DMS153 treated with DMSO at 0.1 percent for 48 hours (cell line): ENCODE results near the gene DYRK1B.
"Not testable (repeated sequence)": the region's sequence is repeated elsewhere in the genome, so short reads cannot be mapped to it uniquely, and the experiment has no call there.

ENCODE experiments used
- DNase-seq: peaks from one replicate; lab custom pipeline; 2025; ENCODE audit not compliant: unreplicated experiment; lab: John Stamatoyannopoulos, UW

Gene DYRK1B

DNA sequence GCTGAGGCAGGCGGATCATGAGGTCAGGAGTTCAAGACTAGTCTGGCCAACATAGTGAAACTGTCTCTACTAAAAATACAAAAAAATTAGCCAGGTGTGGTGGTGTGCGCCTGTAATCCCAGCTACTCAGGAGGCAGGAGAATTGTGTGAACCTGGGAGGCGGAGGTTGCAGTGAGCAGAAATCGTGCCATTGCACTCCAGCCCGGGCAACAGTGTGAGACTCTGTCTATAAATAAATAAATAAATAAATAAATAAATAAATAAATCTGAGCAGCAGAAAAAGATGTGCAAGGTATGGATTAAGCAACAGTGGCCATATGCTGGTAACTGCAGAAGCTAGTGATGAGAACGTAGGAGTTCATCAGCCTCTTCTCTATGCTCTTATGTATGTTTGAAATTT is 19.9 kb downstream of the DYRK1B start:
- not testable (repeated sequence) for DNase-seq

DNA sequence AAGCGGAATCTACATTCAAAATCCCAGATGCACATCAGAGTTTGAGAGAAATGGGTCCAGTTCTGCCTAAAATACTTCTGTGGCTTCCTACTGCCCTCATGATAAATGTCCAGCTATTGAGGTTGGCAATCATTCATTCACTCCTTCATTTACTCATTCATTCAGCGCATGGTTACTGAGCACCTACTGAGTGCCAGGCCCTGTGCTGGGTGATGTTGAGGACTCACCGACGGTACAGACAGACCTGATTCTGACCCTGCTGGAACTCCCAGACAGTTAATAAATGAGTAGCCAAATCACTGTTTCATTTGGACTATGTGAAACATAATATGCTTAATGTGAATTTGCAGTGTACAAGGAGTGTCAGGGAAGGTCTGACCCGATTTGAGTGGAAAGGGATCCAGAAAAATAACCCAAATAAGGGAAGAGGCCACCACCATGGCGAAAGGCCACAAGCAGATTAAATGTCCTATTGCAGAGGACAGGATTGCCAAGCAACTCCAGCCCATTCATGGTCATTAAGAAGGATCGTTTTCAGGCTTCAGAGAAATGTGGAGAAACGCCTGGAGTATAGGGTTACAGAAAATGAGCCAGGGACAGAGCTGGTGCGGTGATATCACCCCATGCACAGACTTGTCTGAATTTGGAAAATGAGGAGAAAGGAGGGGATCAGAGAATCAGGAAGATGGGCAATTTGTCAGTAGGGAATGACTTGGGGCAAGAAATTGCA is 20.5 kb downstream of the DYRK1B start:
- no peak for DNase-seq

DNA sequence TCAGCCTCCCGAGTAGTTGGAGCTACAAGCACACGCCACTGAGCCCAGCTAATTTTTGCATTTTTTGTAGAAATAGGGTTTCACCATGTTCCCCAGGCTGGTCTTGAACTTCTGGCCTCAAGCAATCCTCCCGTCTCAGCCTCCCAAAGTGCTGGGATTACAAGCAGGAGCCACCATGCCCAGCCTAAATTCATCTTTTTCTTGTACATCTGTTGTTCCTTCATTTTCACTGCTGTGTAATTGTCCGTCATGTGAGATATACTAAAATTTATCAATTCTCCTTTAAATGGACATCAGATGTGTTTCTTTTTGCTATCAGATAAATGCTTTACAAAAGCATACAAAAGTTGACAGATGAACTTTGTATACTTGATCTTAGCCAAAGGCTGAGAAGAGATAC is 22.9 kb downstream of the DYRK1B start:
- DNase-seq: no peak

DNA sequence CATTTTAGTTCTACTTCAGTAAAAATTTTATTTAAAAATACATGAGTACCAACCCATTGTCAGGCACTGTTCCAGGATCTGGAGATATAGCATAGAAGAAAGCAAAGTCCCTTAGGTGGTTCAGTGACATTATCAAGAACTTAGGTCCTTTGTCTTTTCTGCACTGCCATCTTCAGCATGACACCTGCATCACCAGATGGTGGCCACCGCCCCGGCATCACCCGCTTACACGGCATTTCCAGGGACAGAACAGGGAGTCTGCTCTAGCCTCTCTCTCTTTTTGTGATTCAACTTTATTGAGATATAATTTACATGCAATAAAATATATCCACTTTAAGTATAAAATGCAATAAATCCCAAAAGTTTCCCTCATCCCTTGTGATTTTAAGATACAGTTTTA is 23.5 kb downstream of the DYRK1B start:
- no peak for DNase-seq

DNA sequence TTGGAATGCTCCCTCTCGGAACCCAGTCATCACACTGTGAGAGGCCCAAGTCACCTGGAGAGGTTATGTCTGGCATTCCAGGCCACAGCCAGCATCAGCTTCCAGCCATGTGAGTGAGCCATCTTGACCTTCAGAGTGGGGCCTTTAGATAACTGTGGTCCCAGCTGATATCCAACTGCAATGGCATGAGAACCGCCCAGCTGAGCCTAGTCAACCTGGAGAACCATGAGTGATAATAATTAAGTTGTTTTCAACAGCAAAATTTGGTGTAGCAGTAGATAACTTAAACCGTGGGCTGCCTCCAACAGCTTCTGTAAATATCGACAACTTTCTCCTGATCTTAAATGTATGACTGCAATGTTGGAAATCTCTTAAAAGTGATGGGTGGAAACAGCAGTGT is 24.6 kb downstream of the DYRK1B start:
- DNase-seq: no peak

DNA sequence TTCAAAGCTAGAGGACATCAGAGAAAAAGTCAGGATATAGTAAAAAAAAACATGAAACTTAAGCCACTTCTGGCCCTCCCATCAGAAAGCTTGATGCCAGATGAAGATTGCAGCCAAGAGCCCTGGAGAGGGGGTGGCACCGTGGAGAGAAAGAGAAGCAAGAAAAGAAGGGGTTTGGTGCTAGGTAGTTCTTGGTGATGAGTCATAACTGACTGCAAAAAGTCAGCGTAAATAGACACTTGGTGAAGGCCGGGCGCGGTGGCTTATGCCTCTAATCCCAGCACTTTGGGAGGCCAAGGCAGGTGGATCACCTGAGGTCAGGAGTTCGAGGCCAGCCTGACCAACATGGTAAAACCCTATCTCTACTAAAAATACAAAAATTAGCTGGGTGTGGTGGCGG is 25.3 kb downstream of the DYRK1B start:
- not testable (repeated sequence) for DNase-seq

DNA sequence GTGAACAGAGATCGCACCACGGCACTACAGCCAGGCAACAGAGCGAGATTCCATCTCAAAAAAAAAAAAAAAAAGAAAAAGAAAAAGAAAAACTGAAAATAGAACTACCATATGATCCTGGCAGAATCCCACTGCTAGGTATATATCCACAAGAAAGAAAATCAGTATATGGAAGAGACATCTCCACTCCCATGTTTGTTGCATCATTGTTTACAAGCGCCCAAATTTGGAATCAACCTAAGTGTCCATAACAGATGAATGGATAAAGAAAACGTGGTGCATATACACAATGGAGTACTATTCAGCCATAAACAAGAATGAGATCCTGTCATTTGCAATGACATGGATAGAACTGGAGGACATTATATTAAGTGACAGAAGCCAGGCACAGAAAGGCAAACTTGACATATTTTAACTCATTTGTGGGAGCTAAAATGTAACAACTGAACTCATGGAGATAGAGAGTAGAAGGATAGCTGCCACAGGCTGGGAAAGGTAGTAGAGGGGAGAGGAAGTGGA is 26.1 kb downstream of the DYRK1B start:
- DNase-seq: no peak

DNA sequence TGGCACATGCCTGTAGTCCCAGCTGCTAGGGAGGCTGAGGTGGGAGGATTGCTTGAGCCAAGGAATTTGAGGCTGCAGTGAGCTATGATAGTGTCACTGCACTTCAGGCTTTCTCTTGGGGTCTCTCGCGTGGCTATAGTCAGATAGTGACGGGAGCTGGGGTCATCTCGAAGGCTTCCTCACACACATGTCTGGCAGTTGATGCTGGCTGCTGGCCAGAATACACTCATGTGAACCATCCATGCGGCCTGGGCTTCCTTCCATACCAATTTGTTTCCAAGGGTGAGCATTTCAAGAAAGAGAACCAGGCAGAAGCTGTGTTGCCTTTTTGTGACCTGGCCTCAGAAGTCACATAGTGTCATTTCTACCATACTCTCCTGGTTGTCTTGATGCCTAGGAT is 28.9 kb downstream of the DYRK1B start:
- no peak for DNase-seq

DNA sequence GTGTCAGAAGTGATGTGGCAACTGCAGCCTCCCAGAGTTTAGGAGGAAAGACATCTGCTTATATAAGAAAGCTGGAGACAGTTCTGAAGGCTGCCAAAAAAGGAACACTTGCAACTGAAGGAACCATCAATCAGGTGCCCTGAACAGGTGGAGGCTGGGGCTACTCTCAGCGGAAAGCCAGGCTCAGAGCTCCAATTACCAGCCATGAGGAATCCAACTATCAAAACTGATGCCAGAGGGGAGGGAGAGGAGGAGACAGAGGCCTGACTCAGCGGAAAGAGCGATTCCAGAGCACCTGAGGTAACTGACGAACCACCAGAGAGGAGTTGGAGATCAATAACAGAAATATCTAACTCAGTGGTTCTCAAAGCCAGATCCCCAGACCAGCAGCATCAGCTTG is 31.0 kb downstream of the DYRK1B start:
- no peak for DNase-seq

DNA sequence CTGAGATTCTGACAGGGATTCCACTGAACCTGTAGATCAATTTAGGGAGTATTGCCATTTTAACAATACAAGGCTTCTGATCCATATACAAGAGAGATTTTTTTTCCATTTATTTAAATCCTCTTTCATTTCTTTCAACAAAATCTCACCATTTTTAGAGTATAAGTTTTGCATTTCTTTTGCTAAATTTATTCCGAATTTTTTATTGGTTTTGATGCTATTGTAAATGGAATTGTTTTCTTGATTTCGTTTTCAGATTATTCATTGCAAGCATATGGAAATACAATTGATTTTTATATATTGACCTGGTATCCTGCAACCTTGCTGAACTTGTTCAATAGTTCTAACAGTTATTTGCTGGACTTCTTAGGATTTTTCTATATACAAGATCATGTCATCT is 36.9 kb downstream of the DYRK1B start:
- DNase-seq: no peak

DNA sequence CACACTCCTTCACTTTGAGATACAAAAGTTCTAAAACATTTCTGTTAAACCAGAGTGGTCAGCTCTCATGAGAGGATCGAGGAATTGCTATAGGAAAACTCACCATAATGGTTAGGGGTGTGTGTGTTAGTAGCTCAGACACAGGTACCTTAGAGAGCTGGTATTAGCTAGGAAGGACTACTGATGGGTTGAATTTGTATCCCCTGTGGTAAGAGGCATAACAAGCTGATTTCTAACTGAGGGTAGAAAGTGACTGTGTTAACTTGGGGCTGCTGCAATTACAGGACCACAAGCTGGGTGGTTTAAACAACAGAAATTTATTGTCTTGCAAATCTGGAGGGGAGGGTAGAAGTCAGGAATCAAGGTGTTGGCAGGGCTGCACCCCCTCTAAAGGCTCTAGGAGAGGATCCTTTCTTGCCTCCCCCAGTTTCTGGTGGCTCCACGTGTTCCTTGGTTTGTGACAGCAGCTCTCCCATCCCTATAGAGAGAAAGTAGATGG is 37.9 kb downstream of the DYRK1B start:
- DNase-seq: no peak

DNA sequence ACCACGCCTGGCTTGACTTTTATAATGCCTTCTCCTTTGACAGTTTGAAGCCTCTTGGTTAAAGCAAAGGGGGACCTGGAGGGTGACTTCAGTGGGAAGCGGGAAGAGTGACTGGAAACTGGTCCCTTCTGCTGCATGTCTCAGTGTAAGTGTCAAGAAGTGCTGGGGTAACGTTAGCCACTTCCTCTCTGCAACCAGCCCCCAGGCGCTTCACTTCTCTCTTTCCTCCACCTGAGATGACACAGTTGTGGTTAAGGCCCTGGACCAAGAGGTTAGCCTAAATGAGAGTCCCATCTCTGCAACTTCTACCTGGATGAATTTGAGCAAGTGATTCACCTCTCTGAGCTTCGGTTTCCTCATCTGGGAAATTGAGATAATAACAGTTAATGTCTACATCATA is 39.0 kb downstream of the DYRK1B start:
- DNase-seq: no peak

DNA sequence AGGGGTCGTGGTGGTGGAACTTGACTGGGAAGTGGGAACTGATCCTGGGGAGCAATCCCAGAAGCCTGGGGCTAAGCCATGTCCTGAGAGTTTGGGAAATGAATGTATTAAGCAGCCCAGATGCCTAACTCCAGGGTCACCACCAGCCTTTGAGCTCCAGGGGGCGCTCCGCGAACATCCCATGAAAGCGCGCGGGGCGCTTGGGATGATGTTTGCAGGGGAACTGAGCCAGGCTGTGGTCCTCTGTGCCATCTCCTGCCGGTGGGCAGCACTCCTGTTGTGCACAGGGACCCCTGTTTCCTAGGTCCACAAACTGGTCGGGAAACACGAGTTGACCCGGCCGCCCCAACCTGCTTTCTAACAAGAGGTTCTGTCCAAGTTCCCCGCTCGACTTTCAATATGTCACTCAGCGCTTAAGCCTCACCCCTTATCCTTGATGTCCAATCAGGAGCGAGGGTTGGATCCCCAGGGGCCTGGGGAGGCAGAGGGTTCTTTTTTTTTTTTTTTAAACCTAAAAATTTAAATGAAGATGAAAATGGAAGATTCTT is 40.9 kb downstream of the DYRK1B start:
- peak; percentile 66 for DNase-seq

DNA sequence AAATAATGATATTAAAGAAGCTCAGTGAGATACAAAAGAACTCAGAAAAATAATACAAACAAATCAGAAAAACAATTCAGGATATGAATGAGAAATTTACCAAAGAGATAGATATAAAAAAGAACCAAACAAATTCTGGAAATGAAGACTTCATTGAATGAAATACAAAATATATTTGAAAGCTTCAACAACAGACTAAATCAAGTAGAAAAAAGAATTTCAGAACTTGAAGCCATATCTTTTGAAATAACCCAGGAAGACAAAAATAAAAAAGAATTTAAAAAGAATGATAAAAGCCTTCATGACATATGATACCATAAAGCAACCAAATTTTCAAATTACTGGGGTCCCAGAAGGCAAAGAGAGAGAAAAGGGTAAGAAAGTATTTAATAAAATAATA is 45.7 kb downstream of the DYRK1B start:
- DNase-seq: no peak

DNA sequence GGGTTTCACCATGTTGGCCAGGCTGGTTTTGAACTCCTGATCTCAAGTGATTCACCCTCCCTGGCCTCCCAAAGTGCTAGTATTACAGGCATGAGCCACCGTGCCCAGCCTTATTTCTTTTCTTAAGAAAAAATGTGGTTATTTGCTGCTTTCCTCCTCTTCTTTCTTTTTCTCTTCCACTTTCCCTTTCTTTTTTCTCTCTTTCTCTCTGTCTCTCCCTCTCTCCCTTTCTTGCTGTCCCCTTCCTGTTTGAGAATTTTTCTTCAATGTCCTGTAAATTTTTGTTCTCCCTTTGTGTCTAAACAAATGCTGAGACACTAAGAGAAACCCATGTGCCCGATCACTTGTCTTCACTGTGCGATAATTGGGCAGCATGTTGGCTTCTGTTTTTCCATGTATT is 53.1 kb downstream of the DYRK1B start:
- DNase-seq: no peak

DNA sequence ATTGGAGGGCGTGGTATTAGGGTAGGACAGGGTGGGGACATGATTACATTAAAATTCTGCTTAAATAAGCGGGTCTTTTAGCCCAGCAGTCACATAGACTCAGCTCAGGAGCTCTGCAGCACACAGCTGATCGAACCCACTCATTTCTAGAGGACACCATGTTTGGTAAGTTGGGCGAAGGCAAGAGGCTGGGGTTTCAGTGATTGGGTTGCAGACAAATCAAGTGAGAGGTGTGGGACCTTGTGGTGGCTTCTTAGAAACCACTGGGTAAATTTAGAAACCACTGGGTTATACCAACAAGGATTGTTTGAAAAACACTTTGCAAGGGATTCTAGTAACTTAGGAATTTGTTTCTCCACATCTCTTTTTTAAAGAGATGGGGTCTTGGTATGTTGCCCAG is 55.2 kb downstream of the DYRK1B start, which contains the start of gene LEUTX:
Gene LEUTX, plus strand, starts transcription at position 92 of the 400 bp plus-strand sequence. Its CDS starts 67 bp downstream, at position 159.
- no peak for DNase-seq
